Endothelial cell (in vitro differentiated cells): Measurements from ENCODE around the gene PFKFB3. TPM values are rescaled to one million over a fixed set of nuclear protein-coding genes. Genes with fewer than 3 reads are reported as not detected.
"Not testable (repeated sequence)": the region's sequence is repeated elsewhere in the genome, so short reads cannot be mapped to it uniquely, and the experiment has no call there.

ENCODE experiments used
- DNase-seq: peaks from one replicate; pipeline ENCODE4 v3.0.0; 2021; ENCODE audit warnings: low spot score
- H3K27ac Mint-ChIP-seq: one replicate; pipeline ENCODE4 v1.8.0; 2021; ENCODE audit warnings: mixed read lengths, inconsistent platforms; ENCODE audit not compliant: unreplicated experiment
- H3K27me3 Mint-ChIP-seq: one replicate; pipeline ENCODE4 v1.8.0; 2021; ENCODE audit warnings: mild to moderate bottlenecking, moderate library complexity, mixed read lengths, inconsistent platforms; ENCODE audit not compliant: unreplicated experiment
- H3K36me3 Mint-ChIP-seq: one replicate; pipeline ENCODE4 v1.8.0; 2021; ENCODE audit warnings: mild to moderate bottlenecking, low read depth, mixed read lengths, inconsistent platforms; ENCODE audit not compliant: unreplicated experiment
- H3K4me1 Mint-ChIP-seq: one replicate; pipeline ENCODE4 v1.8.0; 2021; ENCODE audit warnings: mild to moderate bottlenecking, mixed read lengths, inconsistent platforms; ENCODE audit not compliant: unreplicated experiment
- H3K4me3 Mint-ChIP-seq: one replicate; pipeline ENCODE4 v1.8.0; 2021; ENCODE audit warnings: mild to moderate bottlenecking, mixed read lengths, inconsistent platforms; ENCODE audit not compliant: unreplicated experiment
- H3K9me3 Mint-ChIP-seq: one replicate; pipeline ENCODE4 v1.8.0; 2021; ENCODE audit warnings: mixed read lengths, inconsistent platforms; ENCODE audit not compliant: unreplicated experiment
- total RNA-seq: library from RNA; stranded (reverse); fragmentation: NEBNext Ultra II Directional; extraction: Animal tissue kit (Norgen Biotek cat#: 25700); gene quantifications from one replicate; pipeline ENCODE4 v1.2.1, GENCODE V29; 2021; ENCODE audit not compliant: unreplicated experiment
- TF ChIP-seq, protein P1 (sequence below): fragments of 200-600 bp; sonication (generic); IDR thresholded peaks from one replicate; pipeline ENCODE4 v1.5.0; 2021; ENCODE audit warnings: antibody characterized with exemption; ENCODE audit not compliant: unreplicated experiment

PFKFB3 gene
- total RNA-seq, 1 donor from 2014 or later = 32.3 TPM

DNA sequence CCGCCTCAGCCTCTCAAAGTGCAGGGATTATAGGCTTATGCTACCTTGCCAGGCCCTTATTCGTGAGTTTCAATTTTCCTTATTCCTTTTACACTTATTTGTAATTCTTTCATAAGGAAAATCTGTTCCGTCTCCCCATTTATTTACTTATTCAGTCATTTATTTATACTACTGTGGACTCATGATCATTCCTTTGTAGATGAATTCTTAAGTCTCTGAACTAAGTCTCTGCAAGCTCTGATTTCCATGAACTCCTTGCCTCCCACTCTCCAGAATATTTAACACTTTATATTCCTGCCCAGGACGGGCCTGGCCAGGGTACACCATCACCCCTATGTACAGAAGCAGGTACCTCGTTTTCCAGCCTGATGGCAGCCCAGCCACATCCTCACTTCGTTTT, 39.4 kb downstream of the PFKFB3 start:
- no peaks in the 10 kb centered on the region for H3K27me3 Mint-ChIP-seq
- no peak overlapping the region for H3K27ac Mint-ChIP-seq
- no peak overlapping the region for H3K4me3 Mint-ChIP-seq
- DNase-seq = no peak
- H3K36me3 Mint-ChIP-seq = peaks cover 4% of the 10 kb centered on the region
- H3K4me1 Mint-ChIP-seq = peaks cover 30% of the 10 kb centered on the region
- TF ChIP-seq, protein P1, sequence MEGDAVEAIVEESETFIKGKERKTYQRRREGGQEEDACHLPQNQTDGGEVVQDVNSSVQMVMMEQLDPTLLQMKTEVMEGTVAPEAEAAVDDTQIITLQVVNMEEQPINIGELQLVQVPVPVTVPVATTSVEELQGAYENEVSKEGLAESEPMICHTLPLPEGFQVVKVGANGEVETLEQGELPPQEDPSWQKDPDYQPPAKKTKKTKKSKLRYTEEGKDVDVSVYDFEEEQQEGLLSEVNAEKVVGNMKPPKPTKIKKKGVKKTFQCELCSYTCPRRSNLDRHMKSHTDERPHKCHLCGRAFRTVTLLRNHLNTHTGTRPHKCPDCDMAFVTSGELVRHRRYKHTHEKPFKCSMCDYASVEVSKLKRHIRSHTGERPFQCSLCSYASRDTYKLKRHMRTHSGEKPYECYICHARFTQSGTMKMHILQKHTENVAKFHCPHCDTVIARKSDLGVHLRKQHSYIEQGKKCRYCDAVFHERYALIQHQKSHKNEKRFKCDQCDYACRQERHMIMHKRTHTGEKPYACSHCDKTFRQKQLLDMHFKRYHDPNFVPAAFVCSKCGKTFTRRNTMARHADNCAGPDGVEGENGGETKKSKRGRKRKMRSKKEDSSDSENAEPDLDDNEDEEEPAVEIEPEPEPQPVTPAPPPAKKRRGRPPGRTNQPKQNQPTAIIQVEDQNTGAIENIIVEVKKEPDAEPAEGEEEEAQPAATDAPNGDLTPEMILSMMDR = no peak
- no peaks in the 10 kb centered on the region for H3K9me3 Mint-ChIP-seq

GRCh38 chr10:6244510-6244909, 41.8 kb downstream of the PFKFB3 start:
- Mint-ChIP-seq H3K36me3 (no peaks in the 10 kb centered on the region), H3K4me1 (peaks cover 28% of the 10 kb centered on the region), H3K4me3 (no peak overlapping the region), H3K9me3 (no peaks in the 10 kb centered on the region), H3K27ac (no peak overlapping the region), H3K27me3 (no peaks in the 10 kb centered on the region)
- DNase-seq = no peak
- TF ChIP-seq, protein P1 = no peak

DNA sequence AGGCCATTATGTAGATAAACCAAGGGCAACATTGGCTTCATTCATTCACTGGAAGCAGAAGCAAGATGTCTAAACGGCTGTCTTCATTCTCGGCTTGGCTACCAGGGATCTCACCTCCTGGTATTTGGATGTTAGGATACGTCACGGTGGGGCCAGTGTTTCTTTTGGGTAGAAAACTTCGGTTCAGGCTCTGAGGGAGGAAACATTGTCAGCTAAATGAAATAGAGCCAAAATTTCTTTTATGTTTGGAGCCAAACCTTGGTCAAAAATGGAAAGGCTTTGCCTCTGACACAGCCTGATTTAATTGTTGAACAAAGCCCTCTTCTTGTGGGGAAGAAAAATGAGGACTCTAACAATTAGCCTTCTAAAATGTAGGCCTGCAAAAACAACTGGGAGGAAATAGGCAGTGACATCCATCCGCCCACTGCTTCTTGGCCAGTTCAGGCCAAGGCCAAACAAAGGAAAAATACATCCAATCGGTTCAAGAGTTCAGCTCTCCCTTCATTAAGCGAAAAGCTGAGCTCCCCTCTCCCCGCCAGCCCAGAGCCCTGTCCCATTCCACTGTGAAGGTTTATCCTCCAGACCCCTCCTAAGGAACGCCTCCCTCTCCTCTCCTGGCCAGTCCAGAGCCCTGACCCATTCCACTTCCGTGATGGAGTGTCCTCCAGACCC, 44.4 kb downstream of the PFKFB3 start:
- no peak for DNase-seq
- Mint-ChIP-seq H3K4me1 (peaks cover 28% of the 10 kb centered on the region), H3K36me3 (no peaks in the 10 kb centered on the region), H3K4me3 (no peak overlapping the region), H3K9me3 (no peaks in the 10 kb centered on the region), H3K27me3 (no peaks in the 10 kb centered on the region), H3K27ac (peak overlapping the region; percentile 55)
- TF ChIP-seq, protein P1 = no peak

DNA sequence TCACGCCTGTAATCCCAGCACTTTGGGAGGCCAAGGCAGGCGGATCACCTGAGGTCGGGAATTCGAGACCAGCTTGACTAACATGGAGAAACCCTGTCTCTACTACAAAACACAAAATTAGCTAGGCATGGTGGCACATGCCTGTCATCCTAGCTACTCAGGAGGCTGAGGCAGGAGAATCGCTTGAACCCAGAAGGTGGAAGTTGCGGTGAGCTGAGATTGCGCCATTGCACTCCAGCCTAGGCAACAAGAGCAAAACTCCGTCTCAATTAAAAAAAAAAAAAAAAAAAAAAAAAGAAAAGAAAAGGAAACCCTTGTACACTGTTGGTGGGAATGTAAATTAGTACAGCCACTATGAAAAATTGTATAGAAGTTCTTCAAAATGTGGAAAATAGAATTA, 46.2 kb downstream of the PFKFB3 start:
- H3K27me3 Mint-ChIP-seq, H3K36me3 Mint-ChIP-seq, DNase-seq, H3K4me3 Mint-ChIP-seq, H3K27ac Mint-ChIP-seq, H3K9me3 Mint-ChIP-seq: not testable (repeated sequence)
- H3K4me1 Mint-ChIP-seq = peaks cover 28% of the 10 kb centered on the region

GRCh38 chr10:6249698-6250097, 47.0 kb downstream of the PFKFB3 start:
- H3K4me1 Mint-ChIP-seq = peaks cover 20% of the 10 kb centered on the region
- no peaks in the 10 kb centered on the region for H3K36me3 Mint-ChIP-seq
- H3K9me3 Mint-ChIP-seq = no peaks in the 10 kb centered on the region
- H3K4me3 Mint-ChIP-seq = no peak overlapping the region
- no peak for DNase-seq
- H3K27me3 Mint-ChIP-seq = no peaks in the 10 kb centered on the region
- no peak overlapping the region for H3K27ac Mint-ChIP-seq
- TF ChIP-seq, protein P1 = no peak
